Stomach (tissue), 9 donors: ENCODE data around the gene GDPD3. TPM values are rescaled to one million over a fixed set of nuclear protein-coding genes. Genes with fewer than 3 reads are reported as not detected.

Experiments used
- DNase-seq, 2 donors: peaks; one replicate each; pipeline versions ENCODE4 v3.0.0 to v3.0.0-alpha.2; 2013 to 2019
- H3K27ac ChIP-seq, 5 donors: fragments of 200-600 bp in 4 of 5; sonication (generic) in 4 of 5; one replicate each; pipeline ENCODE4 v1.5.1; 2013 to 2019; ENCODE audit warnings: mild to moderate bottlenecking in 1 of 5, moderate library complexity in 1 of 5
- H3K27me3 ChIP-seq, 3 donors: fragments of 200-600 bp; sonication (generic); one replicate each; pipeline ENCODE4 v1.5.1; 2017 to 2019; ENCODE audit warnings: mixed run types in 1 of 3
- H3K36me3 ChIP-seq, 4 donors: fragments of 200-600 bp; sonication (generic); 1 replicate in 3 of 4; 2 replicates in 1 of 4; pipeline ENCODE4 v1.5.1; 2016 to 2019
- H3K4me1 ChIP-seq, 4 donors: fragments of 200-600 bp; sonication (generic); one replicate each; pipeline ENCODE4 v1.5.1; 2016 to 2019
- H3K4me3 ChIP-seq, 4 donors: fragments of 200-600 bp; sonication (generic) in 3 of 4; one replicate each; pipeline ENCODE4 v1.5.1; 2016 to 2019; ENCODE audit warnings: mild to moderate bottlenecking in 1 of 4
- H3K9me3 ChIP-seq, 4 donors: fragments of 200-600 bp; sonication (generic); one replicate each; pipeline ENCODE4 v1.5.1; 2016 to 2019
- CTCF ChIP-seq, 7 experiments: fragments of 450-650 bp in 4 of 7; fragments of 200-600 bp in 3 of 7; sonication (generic) in 3 of 7; IDR thresholded peaks; one replicate each; pipeline ENCODE4 v1.5.1; 2016 to 2019; ENCODE audit warnings: antibody characterized with exemption in 7 of 7, control low read depth in 2 of 7, mild to moderate bottlenecking in 1 of 7
- EP300 ChIP-seq: sonication (generic); formaldehyde crosslinking; IDR thresholded peaks from one replicate; pipeline ENCODE4 v1.6.1; 2017; ENCODE audit warnings: antibody characterized with exemption
- POLR2A ChIP-seq, 4 donors: fragments of 450-650 bp; IDR thresholded peaks; one replicate each; pipeline ENCODE4 v1.6.1; 2016; ENCODE audit warnings: antibody characterized with exemption in 4 of 4, control low read depth in 2 of 4, mild to moderate bottlenecking in 1 of 4, moderate library complexity in 1 of 4
- POLR2AphosphoS5 ChIP-seq, 3 donors: sonication (generic); formaldehyde crosslinking; IDR thresholded peaks; one replicate each; pipeline ENCODE4 v1.6.1; 2016; ENCODE audit warnings: antibody characterized with exemption in 3 of 3
- WGBS, 5 donors: extraction: QIAGEN DNeasy Blood & Tissue Kit in 3 of 5; methylation state at CpG; one replicate each; pipeline versions ENCODE4 v1.1.5 to v1.1.7; 2013 to 2018; 5-methylcytosine and 5-hydroxymethylcytosine counted together
- intact Hi-C: fragments of 100-400 bp; cut with DNase I; formaldehyde crosslinking; loops from one replicate; pipeline ENCODE4 v1.15.1; 2023; ENCODE audit warnings: low total_unique reads
- polyA plus RNA-seq, 3 donors: library from polyadenylated mRNA; stranded (reverse); fragments of 200-250 nt; gene quantifications; one replicate each; pipeline ENCODE4 v1.2.3, GENCODE V29; 2013
- total RNA-seq, 5 donors: library from RNA; depleted of rRNA; stranded (reverse); fragments of >200 nt; gene quantifications; one replicate each; pipeline versions ENCODE4 v1.1.0 to v1.2.3, GENCODE V29; 2014 to 2016
- donor health status: healthy with polysubstance abuse.
- donor health status: Bipolar disorder and iron deficiency.
- donor health status: healthy.

GDPD3 gene
- total and polyA plus RNA-seq, 8 donors: 1.8 to 178 (median 5.9) TPM

DNA sequence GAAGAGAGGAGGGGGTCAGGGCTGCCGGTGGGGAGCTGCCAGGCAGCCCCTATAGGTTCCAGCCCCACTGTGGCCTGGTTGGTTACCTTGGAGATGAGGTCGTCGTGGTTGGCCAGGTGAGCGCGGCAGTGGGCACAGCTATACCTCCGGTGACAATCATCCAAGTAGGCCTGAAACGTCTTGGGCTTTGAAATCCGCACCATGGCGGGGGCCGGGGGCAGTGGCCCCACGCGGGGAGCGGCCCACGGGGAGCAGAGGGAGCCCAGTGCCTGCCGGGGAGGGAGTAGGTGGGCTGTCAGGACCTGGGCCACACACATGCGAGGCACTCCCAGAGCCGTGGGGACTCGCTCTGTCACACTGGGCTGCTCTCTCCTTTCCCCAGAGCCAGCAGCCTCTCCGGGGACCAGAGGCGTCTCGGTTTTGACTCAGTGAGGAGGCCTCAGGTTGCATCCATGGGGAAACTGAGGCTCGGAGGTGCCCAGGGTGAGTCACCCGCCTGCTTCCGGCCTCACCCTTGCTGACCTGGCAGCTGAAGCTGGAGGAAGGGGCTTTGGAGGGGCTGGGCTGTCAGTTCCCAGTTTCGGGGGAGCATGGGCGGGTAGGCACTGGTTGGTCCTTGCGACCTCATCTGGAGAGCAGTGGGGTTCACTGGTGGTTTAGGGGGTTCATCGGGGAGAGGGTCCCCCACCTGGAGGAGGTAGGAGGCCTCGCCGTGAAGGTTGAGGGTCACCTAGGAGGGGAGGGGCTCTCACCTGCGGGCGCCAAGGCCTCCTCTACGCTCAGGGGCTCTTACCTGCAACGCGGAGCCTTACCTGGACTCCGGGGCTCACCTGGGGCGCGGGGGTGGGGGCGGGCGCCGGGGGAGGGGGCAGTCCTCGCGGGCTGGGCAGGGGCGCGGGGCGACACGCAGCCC, 17.9 kb downstream of the GDPD3 start:
- H3K4me1 ChIP-seq: peaks cover 40 to 56% (median 54%) of the 10 kb centered on the region in 4 donors
- H3K4me3 ChIP-seq: peak overlapping the region; percentile 63 to 89 (median 80)
- H3K36me3 ChIP-seq: peaks cover 5 to 21% (median 15%) of the 10 kb centered on the region in 4 donors
- WGBS, 5 donors: 7 to 19% (median 9%) methylated on average over 22 to 47 of the region's 47 CpGs
- TF ChIP-seq EP300 (no peak), POLR2AphosphoS5 (IDR thresholded peaks at IDR 0.05) (no peak), CTCF (IDR thresholded peaks at IDR 0.05) (no peak), POLR2A (IDR thresholded peaks at IDR 0.05) (no peak)
- H3K27ac ChIP-seq: peak overlapping the region; percentile 90 to 99 (median 94)
- peak in 1 of 2 donors; percentile 50 for DNase-seq
- intact Hi-C loops: no loop called here
- H3K9me3 ChIP-seq: peaks cover 0 to 22% (median 12%) of the 10 kb centered on the region in 4 donors
- H3K27me3 ChIP-seq: no peaks in the 10 kb centered on the region

- TF ChIP-seq POLR2A (IDR thresholded peaks at IDR 0.05) (no peak), EP300 (no peak), POLR2AphosphoS5 (IDR thresholded peaks at IDR 0.05) (no peak), CTCF (IDR thresholded peaks at IDR 0.05) (no peak)
- peak in 1 of 2 donors; percentile 45 for DNase-seq
- peaks cover 0 to 22% (median 12%) of the 10 kb centered on the region in 4 donors for H3K9me3 ChIP-seq
- peak overlapping the region; percentile 90 to 99 (median 94) for H3K27ac ChIP-seq
- peak overlapping the region; percentile 63 to 89 (median 80) for H3K4me3 ChIP-seq
- peaks cover 40 to 62% (median 55%) of the 10 kb centered on the region in 4 donors for H3K4me1 ChIP-seq
- intact Hi-C loops: no loop called here
- H3K27me3 ChIP-seq: no peaks in the 10 kb centered on the region
- WGBS, 5 donors: 55 to 84% (median 81%) methylated on average over 11 of the region's 11 CpGs
- peaks cover 5 to 21% (median 15%) of the 10 kb centered on the region in 4 donors for H3K36me3 ChIP-seq
These were observed 18.7 kb downstream of the GDPD3 start for GRCh38 chr16:30094541-30095165.

DNA sequence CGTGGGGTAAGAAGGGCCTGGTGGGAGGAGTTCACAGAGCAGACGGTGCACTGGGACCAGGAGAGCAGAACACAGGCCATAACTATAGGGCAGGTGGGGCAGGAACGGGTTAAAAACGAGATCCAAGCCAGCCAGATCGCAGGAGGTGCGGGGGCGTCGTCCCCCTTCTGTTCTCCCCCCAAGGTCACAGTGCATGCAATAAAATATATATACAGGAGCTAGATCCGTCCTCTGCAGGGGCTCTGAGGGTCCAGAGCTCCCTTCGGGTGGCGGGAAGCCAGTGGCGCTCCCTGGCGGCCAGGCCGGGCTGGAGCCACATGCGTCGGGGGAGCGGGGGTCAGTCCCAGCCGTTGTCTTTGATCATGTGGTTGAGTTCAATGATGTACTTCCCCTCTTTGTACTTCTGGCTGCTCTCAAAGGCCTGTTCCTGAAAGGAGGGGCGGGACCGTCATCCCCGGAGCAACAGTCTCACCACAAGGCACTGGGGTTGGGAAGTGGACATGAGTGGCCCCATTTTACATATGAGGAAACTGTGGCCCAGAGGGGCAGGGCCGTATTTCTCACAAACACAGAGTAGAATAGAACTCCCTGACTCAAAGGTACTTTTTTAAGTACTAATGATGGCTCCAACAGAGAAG, 20.8 kb downstream of the GDPD3 start:
- peaks cover 40 to 67% (median 55%) of the 10 kb centered on the region in 4 donors for H3K4me1 ChIP-seq
- peak overlapping the region; percentile 48 to 66 (median 52) for H3K4me3 ChIP-seq
- H3K9me3 ChIP-seq: peaks cover 0 to 11% (median 7%) of the 10 kb centered on the region in 4 donors
- peak; percentile 70 to 87 for DNase-seq
- TF ChIP-seq POLR2AphosphoS5 (IDR thresholded peaks at IDR 0.05): peak; percentile 20 to 56 (median 49)
- peak in 4 of 7 experiments; percentile 15 to 49 (median 36) for TF ChIP-seq CTCF (IDR thresholded peaks at IDR 0.05)
- TF ChIP-seq POLR2A (IDR thresholded peaks at IDR 0.05): no peak
- TF ChIP-seq EP300: no peak
- WGBS, 5 donors: 10 to 15% (median 12%) methylated on average over 21 to 22 of the region's 22 CpGs
- H3K36me3 ChIP-seq: peaks cover 5 to 21% (median 16%) of the 10 kb centered on the region in 4 donors
- intact Hi-C loops: no loop called here
- H3K27me3 ChIP-seq: no peaks in the 10 kb centered on the region
- H3K27ac ChIP-seq: peak overlapping the region; percentile 13 to 99 (median 88)
